NCI-H1417 treated with DMSO at 0.1 percent for 48 hours (cell line): ENCODE results near the gene OXSM.

Experiments
- DNase-seq: peaks from one replicate; lab custom pipeline; 2025; lab: John Stamatoyannopoulos, UW

Gene OXSM

DNA sequence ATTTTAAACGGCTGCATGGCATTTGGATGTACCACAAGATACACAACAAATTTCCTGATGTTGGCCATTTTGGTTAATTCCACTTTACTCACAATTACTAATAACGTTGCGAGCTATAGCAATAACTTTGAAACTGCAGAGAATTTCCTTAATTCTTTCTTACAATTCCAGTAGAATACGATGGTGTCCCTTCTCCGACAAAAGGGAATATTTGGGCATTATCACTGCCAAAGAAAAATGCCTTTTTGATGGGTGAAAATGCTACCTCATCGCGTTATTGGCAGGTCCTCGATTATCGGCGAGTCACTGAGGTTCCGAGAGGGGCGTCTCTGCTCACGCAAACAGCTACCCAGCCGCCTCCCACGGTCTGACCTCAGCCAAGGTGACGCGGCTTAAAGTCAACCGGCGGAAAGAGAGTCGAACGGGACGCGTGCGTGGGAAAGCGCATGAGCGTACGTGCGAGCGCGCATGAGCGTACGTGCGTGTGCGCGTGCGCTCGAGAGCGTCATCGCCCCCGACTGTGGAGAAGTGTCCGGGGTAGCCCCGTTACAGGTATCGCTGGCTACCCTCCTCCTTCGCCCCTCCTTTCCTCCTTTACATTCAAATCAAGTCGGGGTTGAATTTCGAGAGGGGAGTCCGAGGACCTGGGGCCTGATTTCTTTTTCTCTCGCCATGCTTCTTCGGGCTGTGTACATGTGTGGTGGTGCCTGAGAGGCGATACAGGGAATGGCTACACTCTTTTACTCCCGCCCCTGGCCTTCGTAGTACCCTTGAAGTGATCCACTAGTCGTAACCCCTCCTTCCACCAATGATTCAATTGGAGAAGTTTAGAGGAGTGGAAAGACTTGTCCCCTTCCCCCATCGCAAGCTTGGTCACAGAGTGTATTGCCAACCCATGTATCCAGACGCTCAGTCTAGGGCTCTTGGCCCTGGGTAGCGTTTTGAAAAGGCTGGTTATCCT lies at the start of gene OXSM:
Gene OXSM (plus strand): TSS at position 495 of the 961 bp plus-strand sequence. CDS start 931 bp downstream, outside the sequence.
- peak; percentile 26 for DNase-seq

DNA sequence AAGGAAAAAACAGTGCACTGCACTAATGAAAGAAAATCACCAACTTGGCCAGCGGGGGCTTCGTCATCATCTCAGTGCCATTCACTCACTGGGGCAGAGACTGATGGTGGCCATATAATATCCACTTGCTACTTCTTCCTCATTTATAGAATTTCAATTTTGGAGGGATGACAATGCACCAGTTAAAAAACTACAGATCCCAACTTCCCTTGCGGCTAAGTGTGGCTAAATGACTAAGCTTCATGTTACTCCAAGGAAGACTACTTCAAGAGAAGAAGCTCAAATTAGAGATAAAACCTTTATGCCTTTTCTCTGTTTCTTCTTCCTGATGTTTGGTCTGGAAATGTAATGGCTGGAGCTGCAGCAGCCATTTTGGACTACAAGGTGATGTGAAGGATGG lies 45.4 kb upstream of the OXSM start:
- DNase-seq = no peak

DNA sequence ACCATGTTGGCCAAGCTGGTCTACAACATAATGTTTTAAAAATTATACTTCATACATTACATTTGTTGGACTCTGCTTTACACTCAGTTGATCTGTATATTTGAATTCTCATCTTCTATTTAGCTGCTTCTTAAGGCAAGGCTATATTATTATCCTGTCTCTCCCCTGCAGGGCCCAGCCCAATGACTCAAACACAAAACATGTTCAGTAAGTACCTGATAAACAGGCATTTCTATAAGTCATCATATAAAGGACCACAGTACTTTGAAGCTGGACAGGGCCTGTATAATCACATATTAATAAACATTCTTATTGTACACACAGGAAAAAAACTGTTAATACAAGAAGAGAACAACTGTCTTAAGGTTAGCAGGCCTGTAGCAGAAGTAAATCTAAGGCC lies 42.9 kb upstream of the OXSM start:
- no peak for DNase-seq

DNA sequence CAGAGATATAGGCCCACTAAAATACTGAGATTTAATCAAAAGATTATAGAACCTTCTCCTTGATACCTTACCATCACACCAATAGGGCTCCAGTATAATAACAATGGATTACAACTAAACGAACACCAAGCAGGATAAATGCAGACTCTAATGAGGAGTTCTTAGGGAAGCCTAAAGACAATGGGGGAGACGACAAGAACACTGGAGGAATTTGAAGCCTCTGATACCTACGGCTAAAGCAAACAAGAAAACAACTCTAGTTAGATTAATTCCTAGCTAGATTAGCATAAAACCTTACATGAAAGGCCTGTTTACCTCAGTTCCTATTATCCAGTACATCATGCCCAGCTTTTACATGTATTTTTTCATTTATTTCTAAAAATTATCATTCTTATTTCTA lies 41.7 kb upstream of the OXSM start:
- DNase-seq = no peak

DNA sequence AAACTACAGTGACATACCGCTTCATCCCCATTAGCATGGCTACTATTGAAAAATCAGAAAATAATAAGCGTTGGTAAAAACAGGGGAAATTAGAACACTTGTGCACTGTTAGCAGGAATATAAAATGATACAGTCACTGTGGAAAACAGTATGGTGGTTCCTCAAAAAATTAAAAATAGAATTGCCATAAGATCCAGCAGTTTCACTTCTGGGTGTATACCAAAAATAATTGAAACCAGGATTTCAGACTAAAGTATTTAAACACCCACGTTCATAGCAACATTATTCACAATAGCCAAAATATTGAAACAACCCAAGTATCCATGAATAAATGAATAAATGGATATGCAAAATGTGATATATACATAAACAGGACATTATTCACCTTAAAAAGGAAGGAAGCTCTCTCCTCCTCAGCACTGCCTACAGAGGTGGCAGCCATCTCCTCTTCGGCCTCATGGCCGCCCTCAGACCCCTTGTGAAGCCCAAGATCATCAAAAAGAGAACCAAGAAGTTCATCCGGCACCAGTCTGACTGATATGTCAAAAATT lies 40.8 kb upstream of the OXSM start:
- no peak for DNase-seq

DNA sequence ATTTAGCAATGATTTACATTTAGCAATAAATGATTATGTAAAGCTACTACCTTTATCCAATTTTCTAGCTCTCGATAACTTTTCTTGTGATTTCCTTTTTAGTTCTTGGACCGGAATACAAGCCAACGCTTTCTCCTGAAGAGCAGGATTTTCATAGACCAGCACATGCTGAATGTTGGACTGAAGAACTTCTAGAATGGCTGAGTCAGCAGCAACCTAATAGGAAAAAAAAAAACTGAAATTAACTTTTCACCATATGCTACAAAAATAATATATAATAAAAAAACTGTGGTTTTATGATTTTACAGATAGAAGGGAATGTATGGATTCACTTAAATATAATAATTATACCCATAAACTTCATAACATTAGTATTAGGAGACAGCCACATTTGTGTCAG lies 38.8 kb upstream of the OXSM start:
- DNase-seq = no peak

DNA sequence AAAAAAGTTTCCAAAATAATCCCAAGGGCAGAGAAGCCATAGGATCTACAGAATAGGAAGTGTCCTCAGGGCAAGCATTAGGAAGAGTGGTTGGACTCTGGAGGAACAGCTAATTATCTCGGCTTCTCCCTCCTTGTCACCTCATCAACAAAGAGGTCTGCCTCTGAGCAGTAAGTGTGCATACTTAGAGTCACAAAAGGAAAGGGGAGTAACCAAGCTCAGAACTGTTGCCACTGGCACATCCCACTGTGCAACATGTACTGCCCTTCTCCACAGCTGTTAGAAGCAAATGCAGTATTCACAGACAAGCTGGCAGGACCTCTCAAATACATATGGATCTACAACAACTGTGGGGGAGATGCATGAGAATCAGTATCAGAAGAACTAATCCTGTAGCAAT lies 38.2 kb upstream of the OXSM start:
- DNase-seq = no peak

DNA sequence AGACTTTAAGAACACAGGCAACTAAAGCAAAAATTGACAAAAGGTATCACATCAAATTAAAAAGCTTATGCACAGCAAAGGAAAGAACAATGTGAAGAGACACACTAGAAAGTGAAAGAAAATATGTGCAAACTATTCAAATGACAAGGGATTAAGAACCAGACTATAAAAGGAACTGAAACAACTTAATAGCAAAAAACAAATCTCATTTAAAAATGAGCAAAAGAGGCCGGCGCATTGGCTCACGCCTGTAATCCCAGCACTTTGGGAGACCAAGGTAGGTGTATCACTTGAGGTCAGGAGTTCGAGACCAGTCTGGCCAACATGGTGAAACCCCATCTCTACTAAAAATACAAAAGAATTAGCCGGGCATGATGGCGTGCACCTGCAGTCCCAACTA lies 21.0 kb upstream of the OXSM start:
- no peak for DNase-seq

DNA sequence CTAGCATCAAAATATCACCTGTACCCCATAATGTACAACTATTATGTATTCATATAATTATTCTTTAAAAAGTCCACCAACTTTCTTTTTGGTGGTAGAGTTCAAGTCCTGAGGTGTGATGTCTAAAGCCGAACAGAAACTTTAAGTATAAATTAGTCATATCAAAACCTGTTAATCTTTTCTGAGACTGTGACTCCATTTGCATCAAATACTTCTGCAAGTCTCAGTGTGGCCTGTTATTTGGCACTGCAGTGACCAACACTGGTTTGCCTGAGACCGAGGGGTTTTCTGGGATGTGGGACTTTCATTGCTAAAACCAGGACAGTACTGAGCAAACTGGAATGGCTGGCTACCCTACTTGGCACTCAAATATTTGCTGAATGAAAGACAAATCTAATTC lies 14.0 kb upstream of the OXSM start:
- DNase-seq = no peak

DNA sequence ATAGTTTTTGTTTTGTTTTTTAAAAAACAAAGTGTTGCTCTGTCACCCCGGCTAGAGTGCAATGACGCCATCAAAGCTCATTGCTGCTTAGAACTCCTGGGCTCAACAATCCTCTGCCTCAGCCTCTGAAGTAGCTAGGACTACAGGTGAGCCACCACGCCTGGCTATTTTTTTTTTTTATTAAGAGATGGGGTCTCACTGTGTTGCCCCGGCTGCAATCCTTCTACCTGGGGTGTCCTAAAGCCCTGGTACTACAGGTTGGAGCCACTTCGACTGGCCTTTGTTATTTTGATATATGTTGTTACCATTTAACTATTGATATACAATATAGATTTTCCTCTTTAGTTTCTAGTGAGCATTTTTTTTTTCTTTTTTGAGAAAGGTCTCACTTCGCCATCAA lies 9.3 kb upstream of the OXSM start:
- DNase-seq = no peak

DNA sequence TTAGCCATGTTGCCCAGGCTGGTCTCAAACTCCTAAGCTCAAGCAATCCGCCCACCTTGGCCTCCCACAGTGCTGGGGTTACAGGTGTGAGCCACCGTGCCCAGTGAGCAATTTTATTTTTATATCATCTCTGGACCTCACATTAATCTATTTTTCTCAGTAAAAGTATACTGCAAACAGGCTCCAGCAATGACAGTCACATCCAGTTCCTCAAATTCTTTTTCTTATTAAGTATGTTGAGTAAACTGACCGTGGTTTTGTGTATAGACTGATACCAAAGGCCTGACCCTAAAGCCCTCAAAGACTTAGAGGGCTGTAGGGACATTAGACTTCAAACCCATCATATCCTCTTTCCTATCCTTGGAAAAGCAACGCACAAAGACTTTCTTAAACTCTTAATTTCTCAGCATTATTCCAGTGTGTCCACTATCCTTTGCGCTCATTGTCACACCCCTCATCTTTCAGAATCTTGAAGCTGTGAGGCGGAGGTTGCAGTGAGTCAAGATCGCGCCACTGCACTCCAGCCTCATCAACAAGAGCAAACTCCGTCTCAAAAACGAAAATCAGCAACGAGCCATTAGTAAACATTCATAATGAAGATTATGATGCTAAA lies 8.6 kb upstream of the OXSM start:
- DNase-seq = no peak

DNA sequence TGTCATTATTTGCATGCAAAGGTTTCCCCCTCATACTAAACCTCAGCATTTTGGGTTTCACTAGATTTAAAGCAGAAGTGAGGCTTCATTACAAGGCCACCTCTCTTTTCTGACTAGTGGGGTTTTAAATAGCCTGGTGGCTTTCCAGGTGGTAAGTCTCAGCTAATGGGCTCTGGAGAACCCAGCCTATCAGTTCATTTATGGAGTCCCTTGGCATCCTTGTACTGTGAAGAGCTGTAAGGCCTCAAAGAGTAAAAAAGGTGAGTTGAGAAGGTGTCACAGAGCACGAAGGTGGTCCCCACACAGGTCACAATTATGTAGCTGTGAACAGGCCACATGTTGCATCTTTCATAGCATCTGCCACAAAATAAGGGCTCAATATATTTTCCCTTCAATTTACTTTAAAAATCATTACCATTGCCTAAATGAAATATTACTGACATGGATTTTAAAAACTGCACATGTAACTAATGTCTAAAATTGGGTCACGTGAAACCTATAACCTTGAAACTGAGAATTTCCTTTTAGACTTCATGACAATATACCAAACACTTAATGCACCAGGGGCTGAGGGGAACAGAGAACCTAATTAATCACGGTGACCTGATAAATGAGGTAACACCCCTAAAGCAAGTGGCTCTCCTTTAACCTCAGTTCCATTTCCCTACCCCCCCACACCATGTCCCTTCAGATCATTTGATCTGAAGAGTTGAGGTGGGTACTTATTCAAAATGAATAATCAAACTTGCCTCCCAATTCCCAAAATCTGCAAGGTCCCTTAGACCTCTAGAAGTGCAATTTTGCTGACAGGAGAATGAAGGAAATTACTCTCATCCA lies 7.9 kb upstream of the OXSM start:
- DNase-seq = no peak

DNA sequence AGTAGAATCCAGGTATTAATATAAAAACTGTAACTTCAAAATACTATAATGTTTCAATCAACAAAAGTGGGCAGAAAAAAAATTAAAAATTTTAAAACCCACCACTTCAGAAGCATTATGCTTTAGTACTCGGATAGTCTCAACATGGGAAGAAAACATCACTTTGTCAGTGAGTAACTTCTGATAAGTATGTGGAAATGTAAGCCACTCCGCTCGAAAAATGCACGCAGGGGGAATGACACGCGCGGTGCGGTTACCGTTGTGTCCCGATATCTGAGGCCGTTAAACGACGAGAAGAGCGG lies 7.3 kb upstream of the OXSM start:
- no peak for DNase-seq

DNA sequence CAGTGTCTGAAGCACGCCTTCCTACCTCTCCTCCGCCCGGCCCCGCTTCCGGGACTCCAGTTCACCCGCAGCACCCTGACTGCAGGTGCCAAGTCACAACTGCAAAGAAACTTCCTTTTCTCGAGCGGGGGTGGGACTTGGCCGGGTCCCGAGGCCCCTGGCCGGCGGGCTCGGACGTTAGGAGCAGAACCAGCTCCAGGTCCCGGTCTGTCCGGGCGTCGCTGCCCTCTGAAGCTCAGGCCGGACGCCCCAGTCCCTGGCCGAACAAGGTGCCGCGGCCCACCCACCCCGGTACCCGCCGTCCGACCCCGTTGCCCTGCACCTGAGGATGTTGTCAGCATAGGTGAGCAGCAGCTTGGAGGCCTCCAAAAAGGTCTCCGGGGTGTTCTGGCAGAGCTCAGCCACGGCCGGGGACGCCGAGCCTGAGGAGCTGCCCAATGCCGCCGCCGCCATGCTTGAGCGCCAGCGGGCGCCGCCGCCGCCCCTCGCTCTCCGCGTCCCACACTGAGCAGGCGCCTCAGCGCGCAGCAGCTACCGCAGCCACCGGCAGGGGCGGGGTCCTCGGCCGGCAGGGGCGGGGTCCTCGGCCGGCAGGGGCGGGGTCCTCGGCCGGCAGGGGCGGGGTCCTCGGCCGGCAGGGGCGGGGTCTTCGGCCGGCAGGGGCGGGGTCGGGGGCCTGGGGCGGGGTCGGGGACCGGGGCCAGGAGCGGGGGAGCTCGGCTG lies 6.8 kb upstream of the OXSM start, which contains the start of gene NGLY1:
Gene NGLY1 (minus strand): TSS at position 506 of the 723 bp plus-strand sequence. CDS start 53 bp downstream, at position 453.
- no peak for DNase-seq

DNA sequence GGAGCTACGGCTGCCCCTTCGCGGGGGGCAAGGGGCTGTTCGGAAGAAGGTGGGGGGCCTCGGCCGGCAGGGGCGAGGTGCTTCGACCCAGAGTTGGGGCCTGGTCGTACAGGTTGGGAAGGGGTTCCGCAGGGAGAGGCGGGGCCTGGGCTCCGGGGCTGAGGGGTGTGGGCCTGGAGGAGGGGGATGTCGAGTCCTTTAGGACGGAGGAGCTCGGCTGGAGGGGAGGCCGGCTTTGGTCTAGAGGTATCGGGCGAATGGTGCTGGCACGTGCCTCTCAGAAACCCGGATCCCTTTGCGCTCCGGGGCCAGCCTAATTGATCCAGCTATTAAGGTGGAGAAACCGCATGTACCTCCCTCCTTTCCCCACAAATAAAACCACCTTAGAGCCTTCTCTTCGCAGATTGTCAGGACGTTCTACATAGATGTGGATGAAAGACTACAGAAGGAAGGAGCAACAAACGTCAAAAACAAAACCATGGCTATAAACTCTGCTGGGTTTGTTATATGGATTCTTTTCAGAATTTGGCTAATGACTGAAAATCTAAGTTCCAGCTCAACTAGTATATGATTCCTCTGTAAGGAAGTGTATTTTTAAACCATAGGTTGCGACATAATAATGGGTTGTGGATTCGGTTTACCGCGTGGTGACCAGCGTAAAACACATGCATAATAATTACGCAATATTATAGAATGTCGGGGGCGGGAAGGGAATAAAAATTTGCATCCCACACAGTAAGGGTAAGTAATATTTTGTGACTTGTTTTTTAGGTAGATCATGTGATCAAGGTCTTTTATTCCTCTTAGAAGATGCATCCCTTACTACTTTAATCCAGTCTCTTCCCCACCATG lies 6.0 kb upstream of the OXSM start:
- no peak for DNase-seq

DNA sequence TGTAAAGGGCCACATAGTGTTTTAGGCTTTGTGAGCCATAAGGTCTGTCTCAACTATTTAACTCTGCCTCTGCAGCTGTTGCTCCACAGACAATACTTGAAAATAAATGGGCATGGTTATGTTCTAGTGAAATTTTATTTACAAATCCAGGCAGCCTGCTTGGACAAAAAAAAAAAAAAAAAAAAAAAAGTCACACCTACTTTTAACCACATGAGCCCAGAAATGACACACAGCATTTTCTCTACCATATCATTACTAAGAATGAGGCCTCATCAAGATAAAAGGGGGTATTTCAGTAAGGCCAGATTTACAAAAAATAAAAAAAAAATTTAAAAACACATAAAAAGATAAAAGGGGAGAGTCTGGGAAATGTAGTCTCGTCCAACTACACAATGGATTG lies 4.9 kb upstream of the OXSM start:
- no peak for DNase-seq

DNA sequence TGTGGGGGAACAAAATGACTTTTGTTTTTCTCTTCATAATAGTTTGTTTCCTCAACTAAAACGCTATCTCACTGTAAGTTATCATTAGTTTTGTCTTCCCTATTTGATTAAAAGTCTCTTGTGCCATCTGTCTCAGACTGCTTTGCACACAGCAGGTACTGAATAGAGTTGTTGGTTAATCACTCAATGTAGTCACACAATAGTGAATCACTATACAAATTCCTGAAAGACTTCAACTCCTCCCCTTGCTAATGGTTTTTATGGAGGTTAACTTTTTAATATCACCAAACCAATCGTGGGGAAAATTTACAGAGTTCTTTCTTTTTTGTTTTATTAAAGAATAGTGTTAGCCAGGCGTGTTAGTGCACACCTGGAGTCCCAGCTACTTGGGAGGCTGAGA lies 4.1 kb upstream of the OXSM start:
- no peak for DNase-seq

DNA sequence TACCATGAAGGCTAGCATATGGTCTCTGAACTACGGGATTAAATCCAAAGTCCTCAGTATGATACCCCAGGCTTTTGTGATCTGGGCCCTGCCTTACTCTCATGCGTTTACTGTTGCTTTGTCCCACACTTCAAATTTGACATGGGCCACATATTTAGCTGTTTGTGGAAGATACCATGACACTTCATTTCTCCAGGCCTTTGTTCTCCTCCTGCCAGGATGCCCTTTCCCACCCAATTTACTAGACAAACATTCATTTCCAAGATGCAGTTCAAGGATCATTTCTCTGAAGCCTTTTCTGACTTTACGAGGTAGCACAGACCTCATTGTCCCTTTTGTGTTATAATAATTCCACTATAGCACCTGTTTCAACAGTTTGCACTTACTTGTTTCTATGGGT lies 2.2 kb upstream of the OXSM start:
- DNase-seq = no peak

DNA sequence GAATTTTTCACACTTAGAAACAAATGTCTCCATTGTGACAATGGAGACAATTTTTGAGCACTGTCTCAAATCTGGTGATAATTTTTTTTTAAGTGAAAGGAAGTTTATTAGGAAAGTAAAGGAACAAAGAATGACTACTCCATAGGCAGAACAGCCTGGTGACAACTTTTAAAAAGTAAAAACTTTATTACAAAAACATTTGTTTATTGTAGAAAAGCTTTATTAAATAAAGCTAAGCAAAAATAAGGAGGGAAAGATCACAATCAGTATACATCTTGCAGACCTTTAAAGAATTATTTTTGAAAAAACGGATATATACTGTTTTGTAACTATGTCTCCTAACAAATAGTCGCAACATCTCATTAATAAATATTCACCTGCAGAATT lies 688 bp upstream of the OXSM start:
- DNase-seq = no peak

DNA sequence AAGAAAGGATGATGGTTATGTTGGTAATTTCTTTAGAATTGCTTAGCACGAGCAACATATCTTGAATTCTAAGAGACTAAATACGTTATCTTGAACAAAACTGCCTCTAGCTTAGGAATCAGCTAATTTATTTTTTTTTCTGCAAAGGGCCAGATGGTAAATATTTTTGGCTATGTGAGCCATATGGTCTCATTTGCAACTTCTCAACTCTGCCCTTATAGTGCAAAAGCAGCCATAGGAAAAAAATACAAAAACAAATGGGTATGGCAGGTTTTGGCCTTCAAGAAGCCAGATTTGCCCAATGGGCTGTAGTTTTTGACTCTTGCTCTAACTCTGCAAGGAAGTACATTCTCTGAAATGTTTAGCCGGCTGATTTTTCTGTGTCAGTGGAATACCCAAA lies 11.9 kb downstream of the OXSM start:
- no peak for DNase-seq

DNA sequence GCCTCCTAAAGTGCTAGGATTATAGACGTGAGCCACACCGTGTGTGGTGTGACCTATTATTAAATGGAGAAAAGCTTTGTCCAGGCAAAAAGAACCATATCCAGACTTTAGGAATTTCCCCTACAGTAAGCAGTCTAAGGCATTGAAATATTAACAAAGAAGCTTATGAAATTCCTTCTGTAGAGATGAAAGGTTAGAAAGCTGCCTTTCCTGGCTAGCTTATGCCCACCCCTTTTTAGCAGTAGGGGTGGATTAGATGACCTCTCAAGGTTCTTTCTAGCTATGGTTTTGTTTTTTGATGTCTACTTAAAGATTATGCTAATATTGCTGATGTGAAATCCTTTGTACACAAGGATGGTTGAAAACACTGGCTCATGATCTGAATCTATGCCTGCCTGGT lies 13.9 kb downstream of the OXSM start:
- no peak for DNase-seq
